ENCODE measurements around the gene DLG1.
"Not testable (repeated sequence)": the region's sequence is repeated elsewhere in the genome, so short reads cannot be mapped to it uniquely, and the experiment has no call there.

DLG1 gene

DNA sequence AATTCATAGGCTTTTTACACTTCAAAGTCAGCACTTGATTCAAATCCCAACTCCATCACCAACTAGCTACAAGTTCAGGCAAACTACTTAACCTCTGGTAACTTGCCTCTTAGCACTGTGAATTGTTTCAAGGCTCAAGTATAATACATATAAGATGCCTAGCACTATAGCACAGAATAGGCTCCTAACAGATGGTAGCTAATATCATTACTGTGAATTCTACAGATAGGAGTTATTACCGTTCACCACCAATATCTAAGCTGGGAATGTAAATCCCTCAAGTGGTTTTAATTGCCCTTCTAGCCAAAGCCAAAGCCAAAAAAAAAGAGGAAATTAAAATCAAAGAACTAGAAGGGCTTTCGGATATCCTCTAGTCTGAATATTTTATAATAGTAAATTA, 15.4 kb downstream of the DLG1 start:
- DNase-seq, result no peak

- DNase-seq, result no peak
These were observed 16.6 kb downstream of the DLG1 start for GRCh38 chr3:197281849-197282248.

DNA sequence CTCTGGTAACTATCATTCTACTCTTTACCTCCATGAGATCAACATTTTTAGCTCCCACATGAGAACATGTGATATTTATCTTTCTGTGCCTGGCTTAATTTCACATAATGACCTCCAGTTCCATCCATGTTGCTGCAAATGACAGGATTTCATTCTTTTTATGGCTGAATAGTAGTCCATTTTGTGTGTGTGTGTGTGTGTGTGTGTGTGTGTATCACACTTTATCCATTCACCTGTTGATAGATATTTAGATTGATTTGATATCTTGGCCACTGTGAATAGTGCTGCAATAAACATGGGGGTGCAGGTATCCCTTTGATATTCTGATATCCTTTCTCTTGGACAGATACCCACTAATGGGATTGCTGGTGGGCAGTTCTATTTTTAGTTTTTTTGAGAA, 18.3 kb downstream of the DLG1 start:
- DNase-seq, result no peak

DNA sequence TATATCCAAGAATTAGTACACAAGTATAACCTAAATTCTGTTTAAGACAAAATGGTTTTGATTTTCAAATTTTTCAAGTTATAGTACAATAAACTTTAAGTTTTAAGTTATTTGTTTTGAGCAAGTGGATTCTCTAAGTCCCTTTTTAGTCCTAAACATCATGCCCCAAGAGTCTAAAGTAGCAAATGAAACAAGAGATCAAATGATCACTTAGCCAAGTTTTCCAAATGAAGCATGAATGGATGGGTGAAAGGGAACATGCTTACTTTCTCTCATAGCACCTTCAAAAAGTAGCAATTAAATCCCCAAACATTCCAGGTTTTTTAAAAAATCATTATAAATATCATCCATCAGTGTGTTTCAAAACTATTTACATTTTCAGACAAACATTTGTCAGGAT, 19.5 kb downstream of the DLG1 start:
- no peak for DNase-seq

DNA sequence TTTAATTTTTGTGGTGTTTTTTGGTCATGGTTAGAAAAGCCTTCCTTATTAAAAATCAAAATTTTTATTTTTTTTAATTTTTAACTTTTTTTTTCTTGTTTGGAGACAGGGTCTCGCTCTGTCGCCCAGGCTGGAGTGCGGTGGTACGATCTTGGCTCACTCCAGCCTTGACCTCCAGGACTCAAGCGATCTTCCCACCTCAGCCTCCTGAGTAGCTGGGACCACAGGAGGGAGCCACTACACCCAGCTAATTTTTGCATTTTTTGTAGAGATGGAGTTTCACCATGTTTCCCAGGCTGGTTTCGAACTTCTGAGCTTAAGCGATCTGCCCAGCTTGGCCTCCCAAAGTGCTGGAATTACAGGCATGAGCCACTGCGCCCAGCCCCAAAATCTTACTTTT, 21.6 kb downstream of the DLG1 start:
- not testable (repeated sequence) for DNase-seq

GRCh38 chr3:197270558-197271317, 27.7 kb downstream of the DLG1 start:
- no peak for DNase-seq

- DNase-seq, result no peak
These were observed 29.4 kb downstream of the DLG1 start for GRCh38 chr3:197269024-197269423.

DNA sequence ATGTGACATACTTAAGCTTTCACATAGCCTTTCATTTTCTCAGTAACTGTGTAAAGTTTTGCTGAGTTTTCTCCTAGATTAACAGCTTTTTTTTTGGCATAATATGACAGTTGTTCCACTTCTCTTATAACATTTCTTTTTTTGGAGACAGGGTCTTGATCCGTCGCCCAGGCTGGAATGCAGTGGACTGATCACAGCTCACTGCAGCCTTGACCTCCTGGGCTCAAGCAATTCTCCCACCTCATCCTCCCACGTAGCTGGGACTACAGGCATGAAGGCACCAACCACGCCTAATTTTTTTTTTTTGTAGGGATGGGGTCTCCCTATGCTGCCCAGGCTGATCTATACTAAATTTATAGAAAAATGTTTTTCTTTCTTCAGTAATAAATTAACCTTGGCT, 30.1 kb downstream of the DLG1 start:
- no peak for DNase-seq

DNA sequence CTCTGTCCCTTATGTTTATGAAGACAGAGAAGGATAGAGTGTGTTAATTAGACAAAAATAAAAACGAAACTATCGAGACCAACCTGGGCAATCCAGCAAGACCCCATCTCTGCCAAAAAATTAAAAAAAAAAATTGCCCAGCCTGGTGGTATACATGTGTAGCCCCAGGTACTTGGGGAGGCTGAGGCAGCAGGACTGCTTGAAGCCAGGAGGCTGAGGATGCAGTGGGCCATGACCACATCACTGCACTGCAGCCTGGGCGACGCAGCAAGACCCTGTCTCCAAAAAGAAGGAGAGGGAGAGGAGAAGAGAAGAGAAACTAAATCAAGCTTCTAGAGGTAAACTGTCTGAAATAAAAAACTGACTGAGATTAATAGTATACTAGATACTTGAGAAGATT, 32.1 kb downstream of the DLG1 start:
- no peak for DNase-seq

DNA sequence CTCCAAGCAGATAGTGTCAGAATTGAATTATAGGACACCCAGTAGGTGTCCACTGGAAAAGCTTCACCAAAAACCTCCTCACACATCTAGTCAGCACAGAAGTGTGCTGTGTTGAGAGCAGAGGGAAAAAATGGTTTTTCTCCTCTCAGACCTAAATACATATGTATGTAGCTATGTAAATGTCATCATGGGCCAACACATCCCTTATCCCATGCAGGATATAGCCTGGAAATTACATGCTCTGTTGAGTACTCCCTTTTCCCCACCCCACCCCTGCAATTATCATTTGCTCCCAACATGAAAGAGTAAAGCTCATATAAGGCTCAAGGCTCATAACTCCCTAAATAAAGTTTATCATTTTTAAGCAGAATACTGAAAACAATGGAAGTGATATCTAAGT, 35.7 kb downstream of the DLG1 start:
- DNase-seq, result no peak

DNA sequence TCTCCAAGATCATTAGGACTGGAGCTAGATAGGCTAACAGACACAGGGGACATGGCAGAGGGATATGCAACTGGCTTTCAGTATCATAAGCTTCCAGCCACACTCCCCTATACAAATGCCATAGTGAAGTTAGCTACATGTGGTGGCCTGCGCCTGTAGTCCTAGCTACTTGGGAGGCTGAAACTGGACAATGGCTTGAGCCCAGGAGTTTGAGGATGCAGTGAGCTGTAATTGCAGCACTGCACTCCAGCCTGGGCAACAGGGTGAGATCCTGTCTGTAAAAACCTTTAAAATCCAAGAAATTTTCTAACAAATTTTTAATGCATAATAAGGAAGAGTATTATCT, 37.3 kb downstream of the DLG1 start:
- DNase-seq, result no peak

DNA sequence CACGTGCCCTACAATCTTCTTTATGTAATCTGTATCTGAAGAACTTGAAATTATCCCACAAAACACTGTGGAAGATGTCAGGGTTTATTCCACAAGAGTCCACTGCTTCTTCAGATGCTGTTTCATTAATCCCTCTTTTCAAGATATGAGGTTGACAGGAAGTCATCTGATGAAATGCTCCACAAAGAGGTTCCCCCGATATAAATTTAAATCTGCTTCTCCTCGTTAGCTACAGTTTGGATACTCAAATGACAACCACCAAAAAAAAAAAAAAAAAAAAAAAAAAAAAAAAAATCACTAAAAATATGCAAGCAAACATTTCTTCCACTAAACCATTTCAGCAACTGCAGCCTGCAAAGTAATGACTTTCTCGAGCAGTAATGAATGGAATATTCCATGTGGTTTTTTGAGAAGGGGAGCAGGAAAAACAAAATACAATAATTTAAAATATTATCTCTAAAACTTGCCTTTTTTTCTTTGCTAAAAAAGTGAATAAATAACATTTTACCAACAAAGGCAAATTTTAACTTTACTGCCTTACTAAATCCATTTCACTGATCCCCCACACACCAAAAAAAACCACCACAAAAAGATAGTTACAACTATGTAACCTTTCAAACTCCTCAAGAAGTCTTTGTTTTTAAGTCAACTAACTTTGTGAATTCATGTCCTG, 37.8 kb downstream of the DLG1 start:
- DNase-seq, result no peak

DNA sequence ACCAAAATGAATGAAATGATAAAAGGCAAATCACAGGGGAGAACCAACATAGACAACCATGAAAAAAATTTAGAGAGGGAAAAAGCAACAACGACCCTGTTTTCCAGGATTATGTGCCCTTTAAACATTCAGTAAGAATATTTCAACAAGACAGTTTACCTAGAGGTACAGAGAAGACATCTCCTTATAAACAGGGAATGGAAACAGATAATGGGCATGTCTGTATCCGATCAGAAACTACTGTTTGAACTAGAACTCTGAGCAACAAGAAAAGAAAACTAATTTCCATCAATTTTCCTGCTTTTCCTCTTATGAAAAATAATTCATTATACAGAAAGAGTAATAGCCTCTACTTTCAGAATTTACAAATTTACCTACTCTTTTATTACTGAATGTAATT, 39.3 kb downstream of the DLG1 start:
- DNase-seq, result no peak

DNA sequence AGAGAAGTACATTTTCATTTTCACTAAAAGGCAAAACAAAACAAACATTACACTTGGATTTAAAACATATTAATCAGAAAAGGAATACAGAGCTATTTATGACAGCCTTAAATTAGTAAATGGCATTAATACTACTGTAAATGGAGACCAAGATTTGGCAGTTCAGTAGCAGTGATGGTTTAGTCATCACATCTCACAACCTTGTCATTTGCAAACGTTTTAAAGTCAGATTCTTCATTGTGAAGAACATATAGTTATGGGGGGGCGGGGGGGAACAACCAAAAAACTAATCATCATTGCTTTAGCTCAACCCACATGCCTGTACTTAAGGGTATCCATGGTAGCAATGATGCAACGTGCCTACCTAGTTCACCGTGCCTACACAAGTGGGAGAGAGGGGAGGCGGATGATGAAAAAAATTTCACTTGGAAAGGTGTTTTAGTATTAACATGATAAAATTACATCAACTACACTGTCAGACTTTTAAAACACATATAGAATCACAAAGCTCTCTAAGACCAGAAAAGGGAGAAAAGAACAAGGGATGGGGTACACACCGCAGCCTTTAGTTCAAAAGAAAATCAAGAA, 40.1 kb downstream of the DLG1 start:
- no peak for DNase-seq

- no peak for DNase-seq
These were observed 40.7 kb downstream of the DLG1 start for GRCh38 chr3:197257711-197258110.

- DNase-seq, result no peak
These were observed 41.5 kb downstream of the DLG1 start for GRCh38 chr3:197256836-197257444.

DNA sequence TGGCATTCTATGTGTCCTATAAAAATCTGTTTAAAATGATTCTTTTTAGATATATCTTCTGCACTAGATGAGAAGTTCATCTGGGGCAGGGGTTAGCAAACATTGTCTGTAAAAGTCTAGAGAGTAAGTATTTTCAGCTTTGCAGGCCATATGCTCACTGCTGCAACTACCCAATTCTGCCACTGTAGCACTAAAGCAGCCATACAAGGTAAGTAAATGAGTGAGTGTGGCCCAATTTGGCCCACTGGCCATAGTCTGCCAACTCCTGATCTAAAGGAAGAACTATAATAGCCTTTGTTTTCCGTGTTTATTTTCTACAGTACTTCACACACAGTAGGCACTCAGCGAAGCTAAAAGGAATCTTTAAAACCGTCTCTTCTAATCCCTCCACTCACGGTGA, 42.3 kb downstream of the DLG1 start:
- no peak for DNase-seq

DNA sequence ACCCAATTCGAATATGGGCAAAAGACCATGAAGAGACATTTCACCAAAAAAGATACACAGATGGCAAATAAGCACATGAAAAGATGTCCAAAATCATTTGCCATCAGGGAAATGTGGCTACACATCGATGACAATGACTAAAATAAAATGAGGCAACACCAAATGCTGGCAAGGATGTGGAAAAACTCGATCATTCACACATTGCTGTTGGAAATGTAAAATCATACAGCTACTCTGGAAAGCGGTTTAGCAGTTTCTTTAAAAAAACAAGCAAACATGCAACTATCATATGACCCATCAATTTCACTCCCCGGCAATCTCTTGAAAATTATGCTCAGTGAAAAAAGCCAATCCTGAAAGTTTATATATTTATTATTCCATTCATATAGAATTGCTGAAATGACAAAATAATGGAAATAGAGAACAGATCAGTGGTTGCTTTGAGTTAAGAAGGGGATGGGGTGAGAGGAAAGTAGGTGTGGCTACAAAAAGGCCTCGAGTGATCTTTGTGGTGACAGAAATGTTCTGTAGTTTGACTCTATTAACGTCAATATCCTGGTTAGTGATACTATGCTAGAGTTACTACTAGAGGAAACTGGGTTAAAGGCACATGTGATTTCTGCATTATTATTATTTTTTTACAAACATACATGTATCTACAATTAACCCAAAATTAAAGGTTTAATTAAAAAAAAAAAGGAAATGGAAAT, 45.0 kb downstream of the DLG1 start:
- no peak for DNase-seq

GRCh38 chr3:197249542-197249941, 48.9 kb downstream of the DLG1 start:
- DNase-seq, result no peak

- no peak for DNase-seq
These were observed 50.1 kb downstream of the DLG1 start for GRCh38 chr3:197248341-197248740.

GRCh38 chr3:197244751-197245150, 53.7 kb downstream of the DLG1 start:
- DNase-seq, result no peak

DNA sequence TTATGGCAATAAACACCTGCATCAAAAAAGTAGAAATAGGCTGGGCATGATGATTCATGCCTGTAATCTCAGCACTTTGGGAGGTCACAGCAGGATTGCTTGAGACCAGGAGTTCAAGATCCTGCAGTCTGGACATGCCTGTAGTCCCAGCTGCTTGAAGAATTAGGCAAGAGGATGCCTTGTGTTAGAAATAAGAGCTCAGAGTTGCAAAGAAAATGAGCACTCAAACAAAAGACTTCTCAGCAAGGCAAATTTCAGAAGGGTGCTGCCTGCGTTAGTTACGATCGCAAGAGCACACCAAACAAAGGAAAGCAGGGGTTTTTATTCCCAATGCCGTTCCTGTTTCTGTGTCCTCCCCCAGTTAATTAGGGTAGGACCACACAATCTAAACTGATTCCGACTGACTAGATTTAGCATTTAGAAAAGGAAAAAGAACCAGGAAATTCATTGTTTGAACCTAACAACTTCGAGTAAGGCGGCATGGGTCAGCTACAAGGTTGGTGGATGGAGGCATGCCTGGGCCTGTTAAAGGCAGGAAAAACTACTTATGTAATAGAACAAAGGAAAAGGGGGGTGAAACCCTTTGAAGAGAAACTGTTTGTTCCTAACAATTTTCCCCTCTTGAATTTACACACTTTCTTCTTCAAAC, 55.5 kb downstream of the DLG1 start:
- no peak for DNase-seq

DNA sequence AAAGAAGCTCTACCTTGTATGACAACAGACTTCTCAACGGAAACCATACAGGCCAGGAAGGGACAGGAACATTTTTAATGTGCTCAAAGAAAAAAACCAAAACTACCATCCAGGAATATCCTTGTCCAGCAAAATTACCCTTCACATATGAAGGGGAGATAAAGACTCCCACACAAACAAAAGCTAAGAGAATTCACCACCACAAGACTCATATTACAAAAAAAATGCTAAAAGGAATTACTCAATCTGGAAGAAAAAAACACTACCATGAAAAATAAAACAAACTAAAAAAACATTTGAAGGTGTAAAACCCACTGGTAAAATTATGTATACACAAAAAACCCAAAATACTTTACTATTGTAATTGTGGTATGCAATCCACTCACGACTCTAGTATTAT, 57.2 kb downstream of the DLG1 start:
- DNase-seq, result no peak

Data from activated effector memory CD4-positive, alpha-beta T cell treated with anti-CD3 and anti-CD28 coated beads, Interleukin-2, amount 50 U/mL, for 16 hours (primary cell).